GM12878 (cell line): ENCODE measurements around the gene AEN.

Source experiments
- CBX5 ChIP-seq: sonication (generic); IDR thresholded peaks from 2 replicates; pipeline ENCODE4 v1.6.1; 2016; ENCODE audit warnings: low read depth, moderate library complexity, mild to moderate bottlenecking, inconsistent platforms
- CTCF ChIP-seq, 3 experiments: IDR thresholded peaks in 2 of 3; conservative IDR thresholded peaks in 1 of 3; 2 replicates each; pipeline ENCODE4 v1.5.1; 2011; ENCODE audit warnings: low read depth in 3 of 3, low read length in 3 of 3, mild to moderate bottlenecking in 3 of 3, control low read depth in 2 of 3, moderate library complexity in 2 of 3, inconsistent platforms in 1 of 3, mixed read lengths in 1 of 3; ENCODE audit not compliant: control insufficient read depth in 2 of 3, insufficient read depth in 1 of 3; ENCODE audit errors: extremely low read depth in 1 of 3
- HDAC6 ChIP-seq: fragments of 200-600 bp; sonication (generic); IDR thresholded peaks from one replicate; pipeline ENCODE4 v1.8.0; 2017; ENCODE audit warnings: antibody characterized with exemption; ENCODE audit not compliant: unreplicated experiment
- IKZF1 ChIP-seq: fragments of 450-650 bp; conservative IDR thresholded peaks from 2 replicates; pipeline ENCODE4 v1.6.1; 2017; ENCODE audit warnings: antibody characterized with exemption, mild to moderate bottlenecking
- PBX3 ChIP-seq: IDR thresholded peaks from 2 replicates; pipeline ENCODE4 v1.6.1; 2011; ENCODE audit warnings: mild to moderate bottlenecking, low read depth, low read length, moderate library complexity; ENCODE audit not compliant: insufficient replicate concordance
- YY1 ChIP-seq: IDR thresholded peaks from 2 replicates; pipeline ENCODE4 v1.6.1; 2011; ENCODE audit warnings: low read depth, mild to moderate bottlenecking, low read length

- TF ChIP-seq YY1 (no peak), CTCF (IDR thresholded peaks at IDR 0.05 in 2 of 3, conservative IDR thresholded peaks at IDR 0.05 in 1 of 3; ENCODE audit: control insufficient read depth in 2 of 3, extremely low read depth in 1 of 3, insufficient read depth in 1 of 3, low read depth in 3 of 3, low read length in 3 of 3) (no peak), PBX3 (no peak), HDAC6 (no peak), CBX5 (no peak), IKZF1 (no peak)
Measured at GRCh38 chr15:88649753-88650551, 28.8 kb downstream of the AEN start.
